BE2C (cell line): Measurements from ENCODE around the gene PNPLA1.

Source experiments
- DNase-seq: peaks from one replicate; pipeline ENCODE4 v3.0.0-alpha.2; 2020
- H3K27me3 ChIP-seq: fragments of 250-450 bp; sonication (Bioruptor Pico); 2 replicates; pipeline ENCODE4 v1.5.1; 2020; ENCODE audit warnings: mild to moderate bottlenecking
- H3K36me3 ChIP-seq: fragments of 250-450 bp; sonication (Bioruptor Pico); 2 replicates; pipeline ENCODE4 v1.5.1; 2020; ENCODE audit warnings: mild to moderate bottlenecking
- H3K4me1 ChIP-seq: fragments of 250-450 bp; sonication (Bioruptor Pico); 2 replicates; pipeline ENCODE4 v1.5.1; 2020
- H3K4me3 ChIP-seq: 2 replicates; pipeline ENCODE4 v1.5.1; 2011; ENCODE audit warnings: low read depth, low read length
- H3K9me3 ChIP-seq: fragments of 250-450 bp; sonication (Bioruptor Pico); 2 replicates; pipeline ENCODE4 v1.5.1; 2020
- CTCF ChIP-seq: IDR thresholded peaks from 2 replicates; pipeline ENCODE4 v1.5.1; 2012; ENCODE audit warnings: mild to moderate bottlenecking, low read depth, low read length

Gene PNPLA1

GRCh38 chr6:36352477-36353157 is 82.8 kb downstream of the PNPLA1 start:
- Histone ChIP-seq H3K4me3 (no peak overlapping the region), H3K9me3 (no peaks in the 10 kb centered on the region), H3K27me3 (no peaks in the 10 kb centered on the region), H3K4me1 (peaks cover 9% of the 10 kb centered on the region; the same call in 1 of the 2 replicates), H3K36me3 (no peaks in the 10 kb centered on the region)
- DNase-seq, result no peak
- no peak for TF ChIP-seq CTCF

GRCh38 chr6:36353411-36353915 is 83.6 kb downstream of the PNPLA1 start:
- no peak for DNase-seq
- Histone ChIP-seq H3K36me3 (no peaks in the 10 kb centered on the region), H3K27me3 (no peaks in the 10 kb centered on the region), H3K4me1 (peaks cover 9% of the 10 kb centered on the region; the same call in 1 of the 2 replicates), H3K9me3 (no peaks in the 10 kb centered on the region), H3K4me3 (no peak overlapping the region)
- no peak for TF ChIP-seq CTCF

GRCh38 chr6:36355819-36356218 is 86.0 kb downstream of the PNPLA1 start:
- peaks cover 10% of the 10 kb centered on the region for H3K4me1 ChIP-seq
- no peaks in the 10 kb centered on the region for H3K27me3 ChIP-seq
- no peak overlapping the region for H3K4me3 ChIP-seq
- H3K9me3 ChIP-seq, result no peaks in the 10 kb centered on the region
- H3K36me3 ChIP-seq, result no peaks in the 10 kb centered on the region
- no peak for DNase-seq
- TF ChIP-seq CTCF, result no peak

- H3K27me3 ChIP-seq, result no peaks in the 10 kb centered on the region
- no peak for TF ChIP-seq CTCF
- DNase-seq, result no peak
- no peaks in the 10 kb centered on the region for H3K9me3 ChIP-seq
- no peak overlapping the region for H3K4me3 ChIP-seq
- H3K4me1 ChIP-seq, result peaks cover 4% of the 10 kb centered on the region
- H3K36me3 ChIP-seq, result no peaks in the 10 kb centered on the region
Measured at GRCh38 chr6:36357872-36358225, 88.0 kb downstream of the PNPLA1 start.
